Stimulated activated CD4-positive, alpha-beta T cell treated with anti-CD3 and anti-CD28 coated beads, TNF-alpha, amount 100 ng/mL, for 4 hours (primary cell): ENCODE measurements around the gene CLEC17A.

Source experiments
- DNase-seq, 3 experiments: peaks; one replicate each; pipeline ENCODE4 v3.0.0-alpha.2; 2020; ENCODE audit warnings: low read depth in 3 of 3

The CLEC17A gene

GRCh38 chr19:14654786-14655560, 72.1 kb downstream of the CLEC17A start:
- no peak for DNase-seq

- no peak for DNase-seq
These were observed 72.8 kb downstream of the CLEC17A start for GRCh38 chr19:14655726-14656125.

- no peak for DNase-seq
These were observed 77.1 kb downstream of the CLEC17A start for GRCh38 chr19:14659874-14660489.

- no peak for DNase-seq
These were observed 78.6 kb downstream of the CLEC17A start for GRCh38 chr19:14661372-14661924.
